Femur (tissue), 1 donor: ENCODE measurements around the gene OR8D2.

Experiments used
- DNase-seq: peaks from one replicate; pipeline ENCODE4 v3.0.0-alpha.2; 2017

The OR8D2 gene

GRCh38 chr11:124320097-124320496, at the start of gene OR8D2:
TSS of gene OR8D2 (minus strand) at chr11:124320197. CDS start at chr11:124320197, 0 bp downstream.
- DNase-seq: no peak

GRCh38 chr11:124359566-124359965, 39.6 kb upstream of the OR8D2 start:
- no peak for DNase-seq

GRCh38 chr11:124346311-124346955, 26.4 kb upstream of the OR8D2 start:
- DNase-seq: no peak

GRCh38 chr11:124344346-124344745, 24.3 kb upstream of the OR8D2 start:
- DNase-seq: no peak

- no peak for DNase-seq
These were observed 20.1 kb upstream of the OR8D2 start for GRCh38 chr11:124340142-124340447.

GRCh38 chr11:124339396-124340141, 19.6 kb upstream of the OR8D2 start:
- no peak for DNase-seq

GRCh38 chr11:124331873-124332272, 11.9 kb upstream of the OR8D2 start:
- no peak for DNase-seq

GRCh38 chr11:124329787-124330478, 9.9 kb upstream of the OR8D2 start:
- no peak for DNase-seq

- DNase-seq: no peak
These were observed 7.8 kb upstream of the OR8D2 start for GRCh38 chr11:124327775-124328174.

GRCh38 chr11:124322356-124322755, 2.4 kb upstream of the OR8D2 start:
- DNase-seq: no peak

GRCh38 chr11:124315052-124315451, 4.9 kb downstream of the OR8D2 start:
- DNase-seq: no peak

- DNase-seq: no peak
These were observed 6.1 kb downstream of the OR8D2 start, which contains the start of gene OR8D1 for GRCh38 chr11:124313849-124314248. TSS of gene OR8D1 (minus strand) at chr11:124313949. CDS start at chr11:124310766, 3,183 bp downstream.

GRCh38 chr11:124313131-124313530, 6.9 kb downstream of the OR8D2 start:
- no peak for DNase-seq

- DNase-seq: no peak
These were observed 8.3 kb downstream of the OR8D2 start for GRCh38 chr11:124311670-124312069.

GRCh38 chr11:124311269-124311668, 8.7 kb downstream of the OR8D2 start:
- no peak for DNase-seq

- no peak for DNase-seq
These were observed 9.3 kb downstream of the OR8D2 start for GRCh38 chr11:124310721-124311120.

GRCh38 chr11:124307093-124307492, 12.9 kb downstream of the OR8D2 start:
- no peak for DNase-seq

- no peak for DNase-seq
These were observed 17.5 kb downstream of the OR8D2 start for GRCh38 chr11:124302347-124303125.

GRCh38 chr11:124301548-124301947, 18.4 kb downstream of the OR8D2 start:
- DNase-seq: no peak

GRCh38 chr11:124297921-124298320, 22.1 kb downstream of the OR8D2 start:
- DNase-seq: no peak

GRCh38 chr11:124296016-124296415, 24.0 kb downstream of the OR8D2 start:
- no peak for DNase-seq

- DNase-seq: no peak
These were observed 25.3 kb downstream of the OR8D2 start for GRCh38 chr11:124294687-124295086.
